Gastroesophageal sphincter (tissue), 4 donors: ENCODE results near the gene DHX35. TPM values are rescaled to one million over a fixed set of nuclear protein-coding genes. Genes with fewer than 3 reads are reported as not detected.

Experiments used
- ATAC-seq: fragments of 150-250 bp; one replicate; pipeline ENCODE4 v1.9.1; 2016; ENCODE audit warnings: mild to moderate bottlenecking, moderate library complexity
- H3K27ac ChIP-seq, 4 donors: fragments of 200-600 bp; sonication (generic) in 3 of 4; 1 replicate in 3 of 4; 2 replicates in 1 of 4; pipeline ENCODE4 v1.5.1; 2016 to 2019
- H3K27me3 ChIP-seq: fragments of 200-600 bp; sonication (generic); one replicate; pipeline ENCODE4 v1.5.1; 2019
- H3K36me3 ChIP-seq, 2 donors: fragments of 200-600 bp; sonication (generic); one replicate each; pipeline ENCODE4 v1.5.1; 2019; ENCODE audit warnings: control low read depth in 1 of 2
- H3K4me1 ChIP-seq, 3 donors: fragments of 200-600 bp; sonication (generic); 1 replicate in 2 of 3; 2 replicates in 1 of 3; pipeline ENCODE4 v1.5.1; 2016 to 2019; ENCODE audit warnings: control low read depth in 2 of 3
- H3K4me3 ChIP-seq, 2 donors: fragments of 200-600 bp; sonication (generic); one replicate each; pipeline ENCODE4 v1.5.1; 2019; ENCODE audit warnings: mild to moderate bottlenecking in 1 of 2, moderate library complexity in 1 of 2
- H3K9me3 ChIP-seq, 3 donors: fragments of 200-600 bp; sonication (generic); one replicate each; pipeline ENCODE4 v1.5.1; 2017 to 2019; ENCODE audit warnings: control low read depth in 2 of 3
- CTCF ChIP-seq, 4 experiments: fragments of 200-600 bp in 2 of 4; fragments of 450-650 bp in 2 of 4; sonication (generic) in 1 of 4; IDR thresholded peaks; one replicate each; pipeline ENCODE4 v1.5.1; 2017 to 2019; ENCODE audit warnings: antibody characterized with exemption in 4 of 4, mild to moderate bottlenecking in 2 of 4, moderate library complexity in 2 of 4
- EP300 ChIP-seq: sonication (generic); formaldehyde crosslinking; IDR thresholded peaks from one replicate; pipeline ENCODE4 v1.6.1; 2017; ENCODE audit warnings: antibody characterized with exemption, mild to moderate bottlenecking
- POLR2A ChIP-seq, 2 donors: fragments of 450-650 bp; IDR thresholded peaks; one replicate each; pipeline ENCODE4 v1.6.1; 2017; ENCODE audit warnings: antibody characterized with exemption in 2 of 2, mild to moderate bottlenecking in 2 of 2, moderate library complexity in 1 of 2
- POLR2AphosphoS5 ChIP-seq: sonication (generic); formaldehyde crosslinking; IDR thresholded peaks from one replicate; pipeline ENCODE4 v1.6.1; 2017; ENCODE audit warnings: antibody characterized with exemption
- WGBS, 2 donors: methylation state at CpG; one replicate each; pipeline ENCODE4 v1.1.5; 2018; ENCODE audit warnings: low coverage in 1 of 2; 5-methylcytosine and 5-hydroxymethylcytosine counted together
- total RNA-seq, 4 donors: library from RNA; depleted of rRNA; stranded (reverse); fragments of >200 nt; gene quantifications; one replicate each; pipeline ENCODE4 v1.1.0, GENCODE V29; 2016

Gene DHX35
- total RNA-seq, 4 donors from 2014 or later: 23.0 to 34.1 (median 25.6) TPM

- no peaks in the 10 kb centered on the region for H3K36me3 ChIP-seq
- ATAC-seq: no peak
- no peak overlapping the region for H3K4me3 ChIP-seq
- no peaks in the 10 kb centered on the region for H3K4me1 ChIP-seq
- H3K27ac ChIP-seq: no peak overlapping the region
- peaks cover 61% of the 10 kb centered on the region for H3K27me3 ChIP-seq
- 80 to 94% methylated on average over 2 to 4 of the region's 5 CpGs for WGBS, 2 donors
- TF ChIP-seq CTCF (IDR thresholded peaks at IDR 0.05): no peak
- no peak for TF ChIP-seq POLR2A (IDR thresholded peaks at IDR 0.05)
- TF ChIP-seq POLR2AphosphoS5: no peak
- no peak for TF ChIP-seq EP300
- H3K9me3 ChIP-seq: peaks cover 0 to 15% (median 0%) of the 10 kb centered on the region in 3 donors
Measured at GRCh38 chr20:39067526-39068216, 105.5 kb downstream of the DHX35 start.

GRCh38 chr20:39069976-39070375 lies 107.8 kb downstream of the DHX35 start:
- no peaks in the 10 kb centered on the region for H3K36me3 ChIP-seq
- no peak for ATAC-seq
- H3K4me3 ChIP-seq: no peak overlapping the region
- H3K4me1 ChIP-seq: no peaks in the 10 kb centered on the region
- WGBS, 2 donors: 30 to 32% methylated on average over 4 of the region's 6 CpGs
- H3K27ac ChIP-seq: no peak overlapping the region
- TF ChIP-seq CTCF (IDR thresholded peaks at IDR 0.05) (no peak), EP300 (no peak), POLR2AphosphoS5 (no peak), POLR2A (IDR thresholded peaks at IDR 0.05) (no peak)
- H3K9me3 ChIP-seq: peaks cover 0 to 15% (median 0%) of the 10 kb centered on the region in 3 donors
- H3K27me3 ChIP-seq: peaks cover 65% of the 10 kb centered on the region

GRCh38 chr20:39070484-39071231 lies 108.5 kb downstream of the DHX35 start:
- no peak overlapping the region for H3K27ac ChIP-seq
- no peaks in the 10 kb centered on the region for H3K36me3 ChIP-seq
- H3K27me3 ChIP-seq: peaks cover 65% of the 10 kb centered on the region
- no peak overlapping the region for H3K4me3 ChIP-seq
- TF ChIP-seq EP300: no peak
- no peak for TF ChIP-seq POLR2AphosphoS5
- TF ChIP-seq POLR2A (IDR thresholded peaks at IDR 0.05): no peak
- TF ChIP-seq CTCF (IDR thresholded peaks at IDR 0.05): no peak
- H3K4me1 ChIP-seq: no peaks in the 10 kb centered on the region
- H3K9me3 ChIP-seq: peaks cover 0 to 15% (median 0%) of the 10 kb centered on the region in 3 donors
- WGBS, 2 donors: 61 to 73% methylated on average over 3 to 5 of the region's 7 CpGs
- ATAC-seq: no peak

- WGBS, 2 donors: 100% methylated on average over 4 of the region's 11 CpGs; no CpG with 5 or more reads in 1 of the 2 donors
- no peak for TF ChIP-seq CTCF (IDR thresholded peaks at IDR 0.05)
- no peak for TF ChIP-seq POLR2AphosphoS5
- Histone ChIP-seq H3K4me1 (no peaks in the 10 kb centered on the region), H3K4me3 (no peak overlapping the region), H3K9me3 (peaks cover 0 to 15% (median 0%) of the 10 kb centered on the region in 3 donors), H3K27me3 (peaks cover 63% of the 10 kb centered on the region), H3K27ac (no peak overlapping the region), H3K36me3 (no peaks in the 10 kb centered on the region)
- ATAC-seq: no peak
Measured at GRCh38 chr20:39072132-39072531, 110.0 kb downstream of the DHX35 start.
